Measurements from ENCODE around the gene HAUS8.

HAUS8 gene

GRCh38 chr19:17035842-17036424 lies 39.3 kb downstream of the HAUS8 start:
- Mint-ChIP-seq H3K4me3 (no peak overlapping the region), H3K4me1 (no peaks in the 10 kb centered on the region), H3K27me3 (ENCODE audit: low read depth) (peaks cover 23% of the 10 kb centered on the region), H3K9me3 (no peaks in the 10 kb centered on the region), H3K36me3 (ENCODE audit: low read depth) (no peaks in the 10 kb centered on the region), H3K27ac (no peak overlapping the region)
- TF ChIP-seq CTCF (IDR thresholded peaks at IDR 0.05; ENCODE audit: unreplicated experiment in 3 of 3) = no peak

- H3K4me1 Mint-ChIP-seq = no peaks in the 10 kb centered on the region
- TF ChIP-seq CTCF (IDR thresholded peaks at IDR 0.05; ENCODE audit: unreplicated experiment in 3 of 3) = no peak
- no peaks in the 10 kb centered on the region for H3K9me3 Mint-ChIP-seq
- H3K27me3 Mint-ChIP-seq (ENCODE audit: low read depth) = peaks cover 42% of the 10 kb centered on the region
- H3K4me3 Mint-ChIP-seq = no peak overlapping the region
- no peak overlapping the region for H3K27ac Mint-ChIP-seq
- H3K36me3 Mint-ChIP-seq (ENCODE audit: low read depth) = no peaks in the 10 kb centered on the region
Measured at GRCh38 chr19:17031741-17032140, 43.5 kb downstream of the HAUS8 start.

GRCh38 chr19:17027535-17027975 lies 47.7 kb downstream of the HAUS8 start:
- Mint-ChIP-seq H3K4me3 (peak overlapping the region; percentile 81 to 88 (median 83)), H3K4me1 (peaks cover 6% of the 10 kb centered on the region), H3K36me3 (ENCODE audit: low read depth) (peaks cover 23% of the 10 kb centered on the region), H3K27me3 (ENCODE audit: low read depth) (peaks cover 40% of the 10 kb centered on the region), H3K27ac (peak overlapping the region in 2 of 3 experiments; percentile 46 to 63), H3K9me3 (peaks cover 26% of the 10 kb centered on the region)
- no peak for TF ChIP-seq CTCF (IDR thresholded peaks at IDR 0.05; ENCODE audit: unreplicated experiment in 3 of 3)

- H3K9me3 Mint-ChIP-seq = peaks cover 26% of the 10 kb centered on the region
- peaks cover 6% of the 10 kb centered on the region for H3K4me1 Mint-ChIP-seq
- H3K36me3 Mint-ChIP-seq (ENCODE audit: low read depth) = peaks cover 27% of the 10 kb centered on the region
- peak within 1 kb of the TSS; percentile 11 to 63 (median 46) for H3K27ac Mint-ChIP-seq
- peaks cover 38% of the 10 kb centered on the region for H3K27me3 Mint-ChIP-seq (ENCODE audit: low read depth)
- TF ChIP-seq CTCF (IDR thresholded peaks at IDR 0.05; ENCODE audit: unreplicated experiment in 3 of 3) = no peak
- H3K4me3 Mint-ChIP-seq = peak within 1 kb of the TSS; percentile 83 to 88 (median 85)
Measured at GRCh38 chr19:17026706-17027534, 48.3 kb downstream of the HAUS8 start, which contains the start of gene CPAMD8. TSS of gene CPAMD8 (minus strand) at chr19:17026810. CDS start at chr19:17026642, 168 bp downstream.

- H3K36me3 Mint-ChIP-seq (ENCODE audit: low read depth) = peaks cover 28% of the 10 kb centered on the region
Measured at GRCh38 chr19:17025991-17026658, 49.1 kb downstream of the HAUS8 start.

More at GRCh38 chr19:17025991-17026658, 49.1 kb downstream of the HAUS8 start:
- peak overlapping the region; percentile 75 to 85 (median 83) for H3K4me3 Mint-ChIP-seq
- peaks cover 38% of the 10 kb centered on the region for H3K27me3 Mint-ChIP-seq (ENCODE audit: low read depth)
- H3K4me1 Mint-ChIP-seq = peaks cover 6% of the 10 kb centered on the region
- no peak for TF ChIP-seq CTCF (IDR thresholded peaks at IDR 0.05; ENCODE audit: unreplicated experiment in 3 of 3)
- H3K9me3 Mint-ChIP-seq = peaks cover 26% of the 10 kb centered on the region
- H3K27ac Mint-ChIP-seq = peak overlapping the region; percentile 1 to 35 (median 11)

Measured in nephron (organoid).